Measurements from ENCODE around the gene GJA3.

Gene GJA3

GRCh38 chr13:20186771-20187170 lies 25.9 kb upstream of the GJA3 start:
- peaks cover 20% of the 10 kb centered on the region for H3K27me3 ChIP-seq (ENCODE audit: control insufficient read depth, low read length)
- no peak overlapping the region for H3K27ac ChIP-seq (ENCODE audit: low read depth, low read length)
- no peak for TF ChIP-seq CTCF (IDR thresholded peaks at IDR 0.05; ENCODE audit: low read depth, low read length, poor library complexity, severe bottlenecking)
- TF ChIP-seq EZH2phosphoT487 (IDR thresholded peaks at IDR 0.05; ENCODE audit: borderline replicate concordance, low read length) = no peak
- no peaks in the 10 kb centered on the region for H3K9me3 ChIP-seq (ENCODE audit: control insufficient read depth, insufficient read depth, low read length)
- no peak overlapping the region for H3K4me3 ChIP-seq (ENCODE audit: low read length)
- no peaks in the 10 kb centered on the region for H3K36me3 ChIP-seq (ENCODE audit: control insufficient read depth, low read length)
- no peaks in the 10 kb centered on the region for H3F3A ChIP-seq (ENCODE audit: control insufficient read depth, insufficient read depth)
- H3K9me2 ChIP-seq (replicated peaks; ENCODE audit: control insufficient read depth, low read length) = no peaks in the 10 kb centered on the region
- H3K79me2 ChIP-seq (ENCODE audit: control insufficient read depth, low read length) = no peaks in the 10 kb centered on the region
- H3K4me1 ChIP-seq (ENCODE audit: control insufficient read depth, low read length) = no peaks in the 10 kb centered on the region
- no peaks in the 10 kb centered on the region for H4K20me1 ChIP-seq (ENCODE audit: control insufficient read depth, insufficient read depth, low read depth, low read length)
- no peak overlapping the region for H3K4me2 ChIP-seq (ENCODE audit: low read length)

- Histone ChIP-seq H3K79me2 (ENCODE audit: control insufficient read depth, low read length) (no peaks in the 10 kb centered on the region), H3K9me2 (replicated peaks; ENCODE audit: control insufficient read depth, low read length) (no peaks in the 10 kb centered on the region), H3K4me1 (ENCODE audit: control insufficient read depth, low read length) (no peaks in the 10 kb centered on the region), H3K27me3 (ENCODE audit: control insufficient read depth, low read length) (peaks cover 12% of the 10 kb centered on the region; the same call in 1 of the 2 replicates), H3K4me2 (ENCODE audit: low read length) (no peak overlapping the region), H3F3A (ENCODE audit: control insufficient read depth, insufficient read depth) (no peaks in the 10 kb centered on the region), H3K27ac (ENCODE audit: low read depth, low read length) (no peak overlapping the region), H3K36me3 (ENCODE audit: control insufficient read depth, low read length) (no peaks in the 10 kb centered on the region), H3K4me3 (ENCODE audit: low read length) (no peak overlapping the region), H4K20me1 (ENCODE audit: control insufficient read depth, insufficient read depth, low read depth, low read length) (no peaks in the 10 kb centered on the region), H3K9me3 (ENCODE audit: control insufficient read depth, insufficient read depth, low read length) (no peaks in the 10 kb centered on the region)
- TF ChIP-seq CTCF (IDR thresholded peaks at IDR 0.05; ENCODE audit: low read depth, low read length, poor library complexity, severe bottlenecking) = no peak
- TF ChIP-seq EZH2phosphoT487 (IDR thresholded peaks at IDR 0.05; ENCODE audit: borderline replicate concordance, low read length) = no peak
Observed at GRCh38 chr13:20185366-20186056, 24.7 kb upstream of the GJA3 start.

- Histone ChIP-seq H3K79me2 (ENCODE audit: control insufficient read depth, low read length) (no peaks in the 10 kb centered on the region), H3K4me2 (ENCODE audit: low read length) (no peak overlapping the region), H4K20me1 (ENCODE audit: control insufficient read depth, insufficient read depth, low read depth, low read length) (no peaks in the 10 kb centered on the region), H3K36me3 (ENCODE audit: control insufficient read depth, low read length) (no peaks in the 10 kb centered on the region), H3K9me2 (replicated peaks; ENCODE audit: control insufficient read depth, low read length) (no peaks in the 10 kb centered on the region), H3F3A (ENCODE audit: control insufficient read depth, insufficient read depth) (no peaks in the 10 kb centered on the region), H3K4me1 (ENCODE audit: control insufficient read depth, low read length) (no peaks in the 10 kb centered on the region), H3K27me3 (ENCODE audit: control insufficient read depth, low read length) (peaks cover 11% of the 10 kb centered on the region; the same call in 1 of the 2 replicates), H3K4me3 (ENCODE audit: low read length) (no peak overlapping the region), H3K9me3 (ENCODE audit: control insufficient read depth, insufficient read depth, low read length) (no peaks in the 10 kb centered on the region), H3K27ac (ENCODE audit: low read depth, low read length) (no peak overlapping the region)
- TF ChIP-seq CTCF (IDR thresholded peaks at IDR 0.05; ENCODE audit: low read depth, low read length, poor library complexity, severe bottlenecking) = peak; percentile 76
- TF ChIP-seq EZH2phosphoT487 (IDR thresholded peaks at IDR 0.05; ENCODE audit: borderline replicate concordance, low read length) = no peak
Observed at GRCh38 chr13:20182231-20182846, 21.5 kb upstream of the GJA3 start.

Measured in DOHH2 (cell line).